ENCODE measurements around the gene PDK2. TPM values are rescaled to one million over a fixed set of nuclear protein-coding genes. Genes with fewer than 3 reads are reported as not detected.
"Not testable (repeated sequence)": the region's sequence is repeated elsewhere in the genome, so short reads cannot be mapped to it uniquely, and the experiment has no call there.

Gene PDK2
- total RNA-seq, 1 experiment from 2014 or later, result 22.5 TPM

DNA sequence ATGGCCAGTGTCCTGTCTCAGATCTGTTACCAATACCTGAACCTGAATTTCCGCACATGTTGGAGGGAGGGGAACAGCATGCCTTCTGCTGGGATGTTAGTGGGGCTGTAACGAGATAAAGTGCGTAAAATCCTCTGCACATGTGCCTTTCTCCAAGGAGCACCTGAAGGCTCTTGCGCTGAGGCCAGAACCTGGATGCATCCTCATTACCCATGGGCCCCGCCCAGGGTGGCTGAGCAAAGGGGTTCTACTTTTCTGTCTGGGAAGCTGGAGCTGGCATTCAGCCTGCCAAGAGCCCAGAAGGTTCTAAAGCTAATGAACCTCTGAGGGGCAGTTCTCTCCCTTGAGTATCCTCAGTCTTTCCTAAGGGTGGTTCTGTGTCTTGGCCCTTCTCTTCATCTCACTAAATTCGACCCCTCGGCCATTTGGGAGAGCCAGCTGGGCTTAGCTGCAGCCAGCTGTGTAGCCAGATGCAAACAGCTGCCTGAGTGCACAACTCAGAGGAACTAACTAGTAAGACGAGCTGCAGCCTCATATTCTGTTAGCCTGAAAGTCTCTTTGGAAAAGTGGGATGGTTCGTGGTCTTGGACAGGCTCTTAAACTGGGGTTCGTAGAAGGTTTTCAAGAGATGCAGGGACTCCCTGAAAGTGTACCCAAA lies 36.7 kb upstream of the PDK2 start:
- no peak for DNase-seq (ENCODE audit: low read depth)

GRCh38 chr17:50059256-50059655 lies 35.9 kb upstream of the PDK2 start:
- DNase-seq (ENCODE audit: low read depth), result peak; percentile 61

- DNase-seq (ENCODE audit: low read depth), result peak; percentile 92
Observed at GRCh38 chr17:50059759-50060273, 35.3 kb upstream of the PDK2 start.

DNA sequence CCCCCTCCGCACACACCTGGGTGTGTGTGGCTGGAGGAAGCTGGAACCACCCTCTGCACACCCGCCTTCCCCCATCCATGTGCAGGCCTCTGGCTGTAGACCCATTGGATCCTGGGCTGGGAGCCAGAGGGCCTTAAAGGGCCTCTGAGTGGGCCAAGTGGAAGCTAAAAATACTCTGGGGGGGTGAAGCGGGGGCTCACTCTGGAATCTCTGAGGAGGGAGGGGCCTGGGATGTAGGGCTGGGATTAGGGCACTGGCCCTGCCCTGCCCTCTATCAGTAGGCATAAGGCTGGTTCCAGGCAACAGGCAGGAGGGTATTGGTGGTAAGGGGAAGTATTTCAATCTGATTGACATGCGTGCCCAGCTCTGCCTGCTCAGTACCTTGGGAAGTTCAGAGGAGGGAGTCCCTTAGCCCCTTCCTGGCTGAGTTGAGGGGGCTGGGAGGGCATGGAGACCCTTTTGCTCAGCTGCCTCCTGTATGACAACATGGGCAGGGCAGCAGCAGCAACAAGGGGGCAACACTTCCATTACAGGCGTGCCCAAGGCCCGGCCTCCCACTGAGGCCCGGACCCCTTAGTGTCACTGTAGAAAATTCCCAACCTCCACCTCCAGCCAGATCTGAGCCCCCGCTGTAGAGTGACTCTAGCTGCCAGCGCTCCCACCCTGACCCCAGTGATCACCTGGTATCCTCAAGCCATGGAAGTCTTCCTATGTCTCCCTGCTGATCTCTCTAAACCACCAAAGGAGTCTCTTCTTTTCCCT lies 34.0 kb upstream of the PDK2 start:
- peak; percentile 85 for DNase-seq (ENCODE audit: low read depth)

GRCh38 chr17:50061713-50062045 lies 33.5 kb upstream of the PDK2 start:
- DNase-seq (ENCODE audit: low read depth), result not testable (repeated sequence)

GRCh38 chr17:50062293-50063243 lies 32.6 kb upstream of the PDK2 start:
- DNase-seq (ENCODE audit: low read depth), result peak; percentile 99

DNA sequence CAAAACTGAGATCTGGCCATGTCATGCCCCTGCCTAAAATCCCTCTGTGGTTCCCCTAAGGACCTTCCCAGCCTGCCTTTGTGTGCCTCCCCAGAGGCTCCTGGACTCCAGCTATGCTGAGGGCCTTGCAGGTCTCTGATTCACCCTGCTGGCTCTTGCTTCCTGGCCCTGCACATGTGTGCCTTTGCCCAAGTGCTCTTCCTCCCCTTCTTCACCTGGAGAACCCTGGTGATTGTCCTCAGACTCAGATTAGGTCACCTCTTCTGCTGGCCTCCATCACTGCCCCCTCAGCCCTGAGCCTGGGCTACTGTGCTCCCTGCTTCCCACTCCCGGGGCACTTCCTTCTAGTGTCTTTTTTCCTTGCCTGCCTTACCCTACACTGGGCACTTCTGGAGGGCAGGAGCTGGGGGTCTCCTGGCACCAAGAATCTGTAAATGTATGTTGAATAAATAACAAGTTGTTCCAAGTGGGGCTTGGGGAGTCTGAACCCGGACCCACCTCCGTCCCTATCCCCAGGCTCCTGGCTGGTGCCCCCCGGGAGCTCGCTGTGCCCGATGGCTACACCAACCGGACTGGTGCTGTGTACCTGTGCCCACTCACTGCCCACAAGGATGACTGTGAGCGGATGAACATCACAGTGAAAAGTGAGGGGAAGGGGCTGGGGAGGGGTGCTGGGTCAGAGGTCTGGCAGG lies 31.4 kb upstream of the PDK2 start:
- peak; percentile 51 for DNase-seq (ENCODE audit: low read depth)

DNA sequence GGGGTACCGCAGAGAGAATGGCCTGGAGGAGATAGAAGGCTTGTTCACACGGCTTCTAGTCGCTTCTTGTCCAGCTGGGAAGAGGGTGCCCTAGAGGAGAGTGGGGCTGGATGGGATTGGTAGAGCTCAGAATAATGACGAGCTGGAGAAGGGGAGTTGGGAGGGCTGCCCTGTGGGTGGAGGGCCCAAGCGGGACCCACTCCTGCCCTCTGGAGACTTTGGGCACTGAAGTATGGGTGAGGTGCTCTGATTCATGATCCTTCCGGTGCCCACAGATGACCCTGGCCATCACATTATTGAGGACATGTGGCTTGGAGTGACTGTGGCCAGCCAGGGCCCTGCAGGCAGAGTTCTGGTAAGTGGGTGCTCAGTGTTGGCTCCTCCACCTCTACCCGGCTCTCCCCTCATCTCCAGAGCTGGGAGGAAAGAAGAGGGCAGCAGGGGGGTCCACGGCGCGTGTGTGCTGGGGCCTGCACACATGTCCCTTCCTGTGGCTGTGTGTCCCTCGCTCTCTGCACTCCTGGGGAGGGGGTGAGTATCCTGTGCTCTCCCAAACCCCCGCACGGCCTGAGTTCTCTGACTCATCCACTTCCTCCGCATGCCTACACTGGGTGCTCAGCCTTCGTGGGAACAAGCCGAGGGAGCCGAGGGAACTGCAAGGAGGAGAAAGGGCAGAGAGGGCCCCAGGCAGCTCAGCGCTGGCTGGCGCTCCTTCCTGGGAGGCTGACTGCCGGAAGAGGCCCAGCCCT lies 30.7 kb upstream of the PDK2 start:
- DNase-seq (ENCODE audit: low read depth), result peak; percentile 96

- no peak for DNase-seq (ENCODE audit: low read depth)
Observed at GRCh38 chr17:50065056-50065455, 30.1 kb upstream of the PDK2 start.

DNA sequence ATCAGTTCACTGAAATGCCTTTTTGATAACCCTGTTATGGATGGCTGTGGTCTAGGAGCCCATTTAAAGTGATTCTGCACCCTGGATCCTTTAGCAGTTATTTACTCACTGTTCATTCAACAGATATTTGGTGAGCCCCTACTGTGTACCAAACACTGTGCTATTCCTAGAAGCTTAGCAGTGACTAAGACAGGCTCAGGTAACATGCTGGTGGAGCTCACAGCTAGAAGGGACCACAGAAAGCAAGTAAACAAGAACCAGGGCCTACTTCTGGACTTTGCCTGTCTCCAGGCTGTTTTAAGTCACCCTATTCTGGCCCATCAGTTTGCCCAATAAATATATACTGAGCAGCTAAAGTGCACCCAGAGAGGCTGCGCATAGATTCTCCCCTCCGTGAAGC lies 28.2 kb upstream of the PDK2 start:
- no peak for DNase-seq (ENCODE audit: low read depth)

DNA sequence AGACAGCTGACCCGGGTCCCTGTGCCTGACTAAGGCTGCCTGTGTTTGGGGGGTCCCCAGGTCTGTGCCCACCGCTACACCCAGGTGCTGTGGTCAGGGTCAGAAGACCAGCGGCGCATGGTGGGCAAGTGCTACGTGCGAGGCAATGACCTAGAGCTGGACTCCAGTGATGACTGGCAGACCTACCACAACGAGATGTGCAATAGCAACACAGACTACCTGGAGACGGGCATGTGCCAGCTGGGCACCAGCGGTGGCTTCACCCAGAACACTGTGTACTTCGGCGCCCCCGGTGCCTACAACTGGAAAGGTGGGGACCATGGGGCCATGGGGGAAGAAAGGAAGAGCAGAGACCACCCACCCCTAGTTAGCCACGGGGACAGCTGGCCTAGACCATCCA lies 27.2 kb upstream of the PDK2 start:
- DNase-seq (ENCODE audit: low read depth), result no peak

GRCh38 chr17:50070908-50071680 lies 24.1 kb upstream of the PDK2 start:
- no peak for DNase-seq (ENCODE audit: low read depth)

DNA sequence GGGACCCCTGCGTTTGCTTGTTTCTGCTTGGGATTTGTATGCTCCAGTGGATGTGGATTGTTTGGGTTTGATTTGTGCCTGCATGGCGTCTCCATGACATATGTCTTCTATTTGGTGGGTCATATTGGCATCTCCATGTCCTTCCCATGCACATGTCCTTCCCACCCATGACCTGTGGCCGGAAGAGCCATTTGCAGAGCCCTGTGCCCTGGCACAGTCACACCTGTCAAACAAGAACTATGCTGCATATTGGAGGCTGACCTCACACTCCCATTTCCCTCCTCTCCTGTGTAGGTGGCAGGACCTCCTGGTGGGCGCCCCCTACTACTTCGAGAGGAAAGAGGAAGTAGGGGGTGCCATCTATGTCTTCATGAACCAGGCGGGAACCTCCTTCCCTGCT lies 23.5 kb upstream of the PDK2 start:
- no peak for DNase-seq (ENCODE audit: low read depth)

DNA sequence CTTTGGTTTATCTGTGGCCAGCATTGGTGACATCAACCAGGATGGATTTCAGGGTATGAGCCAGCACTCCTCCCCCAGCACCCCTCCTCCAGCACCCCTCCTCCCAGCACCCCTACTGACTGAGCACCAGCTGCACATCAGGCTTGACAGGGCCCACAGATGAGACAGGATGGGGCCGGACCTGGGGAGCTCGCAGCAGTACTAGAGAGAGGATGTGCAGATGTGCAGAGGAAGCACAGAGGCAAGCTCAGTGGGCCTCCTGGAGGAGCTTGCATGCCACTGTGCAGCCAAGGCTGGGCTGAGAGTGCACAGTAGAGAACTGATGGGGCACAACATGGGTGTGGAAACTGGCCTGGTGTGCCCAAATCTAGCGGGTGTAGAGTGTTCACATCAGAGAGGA lies 23.0 kb upstream of the PDK2 start:
- DNase-seq (ENCODE audit: low read depth), result no peak

DNA sequence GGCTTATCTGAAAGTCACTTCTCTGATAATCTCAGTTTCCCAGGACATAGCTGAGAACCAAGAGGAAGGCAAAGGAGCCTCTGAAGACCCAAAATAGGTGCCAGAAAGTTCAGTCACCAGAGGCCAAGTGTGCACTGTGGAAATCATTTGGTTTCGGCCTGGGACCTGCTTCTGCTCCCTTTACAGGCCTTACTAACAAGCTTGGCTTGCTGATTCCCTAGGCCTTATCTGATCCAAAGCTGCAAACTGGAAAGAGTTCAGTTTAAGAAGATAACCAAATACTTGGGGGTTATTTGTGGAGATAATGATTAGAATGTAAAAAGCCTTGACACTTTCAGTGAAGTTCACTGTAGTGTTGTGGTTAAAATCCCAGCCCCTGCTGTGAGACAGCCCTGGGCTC lies 22.2 kb upstream of the PDK2 start:
- DNase-seq (ENCODE audit: low read depth), result no peak

GRCh38 chr17:50074227-50074626 lies 20.9 kb upstream of the PDK2 start:
- DNase-seq (ENCODE audit: low read depth), result no peak

DNA sequence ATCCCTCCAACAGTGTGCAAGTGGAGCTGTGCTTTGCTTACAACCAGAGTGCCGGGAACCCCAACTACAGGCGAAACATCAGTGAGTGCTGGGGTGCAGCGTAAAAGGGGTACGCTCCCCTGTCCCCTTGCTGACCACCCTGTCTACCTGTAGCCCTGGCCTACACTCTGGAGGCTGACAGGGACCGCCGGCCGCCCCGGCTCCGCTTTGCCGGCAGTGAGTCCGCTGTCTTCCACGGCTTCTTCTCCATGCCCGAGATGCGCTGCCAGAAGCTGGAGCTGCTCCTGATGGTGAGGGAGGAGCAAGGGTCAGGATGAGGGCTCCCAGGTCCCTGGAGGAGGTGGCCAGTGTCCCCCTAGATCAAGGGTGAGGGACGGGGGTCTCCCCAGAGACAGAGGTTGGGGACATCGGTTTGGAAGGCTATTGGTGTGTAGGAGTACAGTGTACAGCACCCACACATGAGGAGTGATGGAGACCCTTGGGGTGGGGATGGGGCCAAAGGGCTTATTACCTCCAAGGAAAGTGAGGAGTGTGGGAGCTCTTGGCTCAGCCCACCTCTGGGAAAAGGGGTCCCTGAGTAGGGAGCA lies 19.6 kb upstream of the PDK2 start:
- DNase-seq (ENCODE audit: low read depth), result no peak

DNA sequence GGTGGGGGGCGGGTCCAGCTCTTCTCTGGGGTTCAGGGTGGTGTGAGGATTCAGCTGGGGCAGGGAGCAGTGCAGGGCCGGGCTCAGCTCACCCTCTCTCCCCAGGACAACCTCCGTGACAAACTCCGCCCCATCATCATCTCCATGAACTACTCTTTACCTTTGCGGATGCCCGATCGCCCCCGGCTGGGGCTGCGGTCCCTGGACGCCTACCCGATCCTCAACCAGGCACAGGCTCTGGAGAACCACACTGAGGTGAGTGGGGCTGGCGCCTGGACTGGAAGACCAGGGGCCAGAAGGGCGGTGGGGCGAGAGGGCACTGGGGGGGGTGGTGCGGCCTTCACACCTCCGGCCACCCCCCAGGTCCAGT lies 18.9 kb upstream of the PDK2 start:
- no peak for DNase-seq (ENCODE audit: low read depth)

DNA sequence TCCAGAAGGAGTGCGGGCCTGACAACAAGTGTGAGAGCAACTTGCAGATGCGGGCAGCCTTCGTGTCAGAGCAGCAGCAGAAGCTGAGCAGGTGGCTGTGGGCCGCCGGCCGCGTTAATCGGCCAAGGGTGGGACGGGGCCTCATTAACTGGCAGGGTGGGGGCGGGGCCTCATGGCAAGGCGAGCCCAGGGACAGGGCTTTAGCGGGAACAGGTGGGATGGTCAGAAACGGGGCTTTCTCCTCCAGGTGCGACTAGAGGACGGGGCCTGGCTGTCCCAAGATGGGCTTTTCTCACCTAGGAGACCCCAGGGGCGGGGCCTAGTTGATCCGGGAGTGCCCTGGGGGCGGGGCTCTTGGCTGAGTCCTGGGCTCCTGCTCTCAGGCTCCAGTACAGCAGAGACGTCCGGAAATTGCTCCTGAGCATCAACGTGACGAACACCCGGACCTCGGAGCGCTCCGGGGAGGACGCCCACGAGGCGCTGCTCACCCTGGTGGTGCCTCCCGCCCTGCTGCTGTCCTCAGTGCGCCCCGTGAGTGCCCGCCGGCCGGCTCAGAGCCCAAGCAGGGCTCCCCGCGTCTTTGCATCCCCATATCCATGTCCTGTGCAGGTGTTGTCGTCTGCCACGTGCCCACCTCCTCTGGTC lies 18.4 kb upstream of the PDK2 start:
- DNase-seq (ENCODE audit: low read depth), result no peak
